ENCODE results near the gene KRTAP4-2.
"Not testable (repeated sequence)": the region's sequence is repeated elsewhere in the genome, so short reads cannot be mapped to it uniquely, and the experiment has no call there.

Gene KRTAP4-2

DNA sequence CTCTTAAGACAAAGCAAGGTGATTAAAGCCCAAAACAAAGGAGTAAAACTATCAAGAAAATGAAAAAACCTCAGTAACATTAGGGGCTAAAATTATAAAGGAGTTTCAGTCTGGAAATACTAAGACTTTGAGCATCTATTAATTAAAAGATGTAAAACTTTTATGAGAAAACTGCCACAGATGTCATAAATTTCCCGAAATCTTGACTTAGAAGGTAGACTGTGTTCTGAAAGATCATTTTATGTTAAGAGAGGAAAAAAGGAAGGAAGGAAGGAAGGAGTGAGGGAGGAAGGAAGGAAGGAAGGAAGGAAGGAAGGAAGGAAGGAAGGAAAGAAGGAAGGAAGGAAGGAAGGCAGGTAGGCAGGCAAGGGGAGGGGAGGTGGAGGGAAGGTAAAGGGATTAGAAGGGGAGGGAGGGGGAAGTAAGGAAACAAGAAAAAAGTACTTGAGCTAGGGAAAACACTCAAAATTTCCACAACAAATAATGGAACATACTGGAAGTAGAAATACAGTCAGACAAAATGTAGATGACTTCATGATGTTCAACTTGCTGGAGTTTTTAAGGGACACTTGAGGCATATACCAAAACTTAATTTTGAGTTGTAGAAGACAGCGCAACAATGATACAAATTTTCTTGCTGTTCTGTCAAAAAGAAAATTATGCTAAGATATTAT, 30.4 kb downstream of the KRTAP4-2 start:
- DNase-seq (ENCODE audit: extremely low spot score) = no peak
- TF ChIP-seq CTBP1 (IDR thresholded peaks at IDR 0.05; ENCODE audit: borderline replicate concordance) (no peak), FOXK2 (IDR thresholded peaks at IDR 0.05) (no peak), ZNF384 (IDR thresholded peaks at IDR 0.05) (no peak), NFRKB (IDR thresholded peaks at IDR 0.05) (no peak), L3MBTL2 (conservative IDR thresholded peaks at IDR 0.05) (no peak), TARDBP (IDR thresholded peaks at IDR 0.05) (no peak), BHLHE40 (IDR thresholded peaks at IDR 0.05; ENCODE audit: borderline replicate concordance) (no peak), ELF4 (IDR thresholded peaks at IDR 0.05) (no peak), LEF1 (IDR thresholded peaks at IDR 0.05; ENCODE audit: borderline replicate concordance) (no peak), SP1 (IDR thresholded peaks at IDR 0.05) (no peak), ARNT (IDR thresholded peaks at IDR 0.05) (no peak)
- TF ChIP-seq, protein P1, sequence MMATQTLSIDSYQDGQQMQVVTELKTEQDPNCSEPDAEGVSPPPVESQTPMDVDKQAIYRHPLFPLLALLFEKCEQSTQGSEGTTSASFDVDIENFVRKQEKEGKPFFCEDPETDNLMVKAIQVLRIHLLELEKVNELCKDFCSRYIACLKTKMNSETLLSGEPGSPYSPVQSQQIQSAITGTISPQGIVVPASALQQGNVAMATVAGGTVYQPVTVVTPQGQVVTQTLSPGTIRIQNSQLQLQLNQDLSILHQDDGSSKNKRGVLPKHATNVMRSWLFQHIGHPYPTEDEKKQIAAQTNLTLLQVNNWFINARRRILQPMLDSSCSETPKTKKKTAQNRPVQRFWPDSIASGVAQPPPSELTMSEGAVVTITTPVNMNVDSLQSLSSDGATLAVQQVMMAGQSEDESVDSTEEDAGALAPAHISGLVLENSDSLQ (IDR thresholded peaks at IDR 0.05) = no peak
- POLR2A ChIA-PET = no interaction called here
- CTCF ChIA-PET = no interaction called here

DNA sequence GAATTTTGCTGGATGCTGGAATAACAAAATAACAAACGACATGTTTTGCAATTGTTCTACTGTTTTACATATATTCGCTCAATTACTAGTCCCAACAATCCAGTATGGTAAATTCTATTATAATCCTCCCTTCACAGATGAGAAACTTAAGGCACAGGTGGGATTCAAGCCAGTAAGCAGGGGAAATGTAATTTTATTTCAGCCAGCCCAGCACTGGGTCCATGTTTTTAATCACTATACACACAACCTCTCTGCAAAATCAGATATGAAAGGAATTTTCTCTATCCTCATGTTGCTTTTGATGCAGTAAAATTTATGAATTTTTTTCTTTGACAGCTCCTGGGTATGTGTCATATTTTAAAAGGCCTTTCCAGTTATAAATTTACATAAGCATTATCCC, 32.8 kb downstream of the KRTAP4-2 start:
- TF ChIP-seq L3MBTL2 (conservative IDR thresholded peaks at IDR 0.05) (no peak), HDGF (IDR thresholded peaks at IDR 0.05; ENCODE audit: borderline replicate concordance) (no peak), NFRKB (IDR thresholded peaks at IDR 0.05) (no peak)
- POLR2A ChIA-PET = no interaction called here
- CTCF ChIA-PET = no interaction called here
- no peak for DNase-seq (ENCODE audit: extremely low spot score)

DNA sequence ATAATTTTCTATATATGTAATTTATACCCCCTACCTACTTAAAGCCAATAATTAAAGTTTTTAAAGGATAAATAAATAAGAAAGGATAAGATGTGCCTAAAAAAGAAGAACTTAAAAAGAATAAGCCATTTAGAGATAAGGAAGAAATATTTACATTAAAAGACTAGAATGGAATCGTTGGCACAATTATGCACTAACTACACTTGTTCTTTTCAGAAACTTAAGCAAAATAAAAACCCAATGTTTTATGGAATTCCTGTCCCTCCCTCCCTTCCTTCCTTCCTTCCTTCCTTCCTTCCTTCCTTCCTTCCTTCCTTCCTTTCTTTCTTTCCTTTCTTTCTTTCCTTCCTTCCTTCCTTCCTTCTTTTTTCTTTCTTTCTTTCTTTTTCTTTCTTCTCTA, 33.2 kb downstream of the KRTAP4-2 start:
- POLR2A ChIA-PET = no interaction called here
- CTCF ChIA-PET = no interaction called here
- no peak for DNase-seq (ENCODE audit: extremely low spot score)
- TF ChIP-seq, protein P1 (IDR thresholded peaks at IDR 0.05) = no peak
- TF ChIP-seq FOXK2 (IDR thresholded peaks at IDR 0.05) = no peak
- TF ChIP-seq SUZ12 (IDR thresholded peaks at IDR 0.05) = no peak
- TF ChIP-seq CTBP1 (IDR thresholded peaks at IDR 0.05; ENCODE audit: borderline replicate concordance) = no peak
- TF ChIP-seq LEF1 (IDR thresholded peaks at IDR 0.05; ENCODE audit: borderline replicate concordance) = no peak
- no peak for TF ChIP-seq TARDBP (IDR thresholded peaks at IDR 0.05)
- TF ChIP-seq NFRKB (IDR thresholded peaks at IDR 0.05) = no peak
- TF ChIP-seq SP1 (IDR thresholded peaks at IDR 0.05) = no peak

DNA sequence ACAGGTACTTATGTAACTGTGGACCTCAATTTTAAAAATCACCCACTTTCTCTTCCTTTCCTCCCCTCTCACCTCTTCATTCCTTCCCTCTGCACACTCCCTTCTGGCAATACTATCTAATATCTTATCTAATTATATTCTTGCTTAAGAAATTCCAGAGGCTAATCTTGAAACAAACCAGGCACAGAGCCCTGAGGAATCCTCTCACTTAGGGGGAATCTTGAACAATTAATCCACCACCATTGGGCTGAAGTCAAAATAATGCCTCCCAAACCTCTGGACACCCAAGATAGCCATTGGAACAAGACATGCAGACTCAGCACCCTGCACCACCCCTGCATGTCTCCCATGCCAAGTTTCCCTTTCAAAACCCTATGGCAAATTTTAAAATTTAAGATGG, 36.7 kb downstream of the KRTAP4-2 start:
- ChIA-PET CTCF (no interaction called here), POLR2A (no interaction called here)
- no peak for DNase-seq (ENCODE audit: extremely low spot score)
- no peak for TF ChIP-seq TARDBP (IDR thresholded peaks at IDR 0.05)
- no peak for TF ChIP-seq ELF4 (IDR thresholded peaks at IDR 0.05)
- no peak for TF ChIP-seq SUZ12 (IDR thresholded peaks at IDR 0.05)
- no peak for TF ChIP-seq HDGF (IDR thresholded peaks at IDR 0.05; ENCODE audit: borderline replicate concordance)
- TF ChIP-seq ZNF384 (IDR thresholded peaks at IDR 0.05) = no peak
- TF ChIP-seq LEF1 (IDR thresholded peaks at IDR 0.05; ENCODE audit: borderline replicate concordance) = no peak
- TF ChIP-seq SP1 (IDR thresholded peaks at IDR 0.05) = no peak
- TF ChIP-seq, protein P1 (IDR thresholded peaks at IDR 0.05) = no peak
- TF ChIP-seq CTBP1 (IDR thresholded peaks at IDR 0.05; ENCODE audit: borderline replicate concordance) = no peak

DNA sequence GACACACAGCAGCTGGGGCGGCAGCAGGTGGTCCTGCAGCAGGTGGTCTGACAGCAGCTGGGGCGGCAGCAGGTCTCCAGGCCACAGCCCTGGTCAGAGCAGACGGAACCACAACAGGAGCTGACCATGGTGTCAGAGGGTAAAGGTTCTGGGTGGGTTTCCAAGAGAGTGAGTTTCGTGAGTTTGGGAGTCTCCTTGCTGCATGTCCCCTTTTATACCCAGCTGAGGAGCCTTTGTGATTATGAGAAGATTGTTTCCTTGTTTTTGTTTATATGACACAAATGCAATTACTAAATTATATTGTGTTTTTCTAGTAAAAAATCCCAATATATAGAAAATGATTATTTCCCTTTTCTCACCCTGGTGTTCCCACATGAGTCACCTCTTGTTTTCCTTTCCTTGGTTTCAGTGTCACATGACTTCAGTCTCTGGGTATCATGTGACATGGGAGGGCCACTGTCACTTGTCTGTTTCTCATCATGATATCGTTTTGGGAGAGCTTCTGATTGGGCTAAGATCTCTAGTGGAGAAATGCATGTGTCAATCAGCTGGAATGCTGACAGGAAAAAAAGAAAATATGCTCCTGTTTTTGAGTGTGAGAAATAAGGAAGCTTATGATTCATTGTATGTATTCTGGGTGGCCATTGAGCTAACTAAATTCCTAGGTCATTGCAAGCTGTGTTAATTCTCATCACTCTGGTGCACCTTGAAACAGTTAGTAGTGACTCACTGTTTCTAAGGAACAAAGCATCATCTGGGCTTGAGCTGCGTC, 37.5 kb downstream of the KRTAP4-2 start, which contains the start of gene KRTAP4-6:
Gene KRTAP4-6, minus strand, starts transcription at position 185 of the 772 bp plus-strand sequence. Its CDS starts 57 bp downstream, at position 128.
- no peak for DNase-seq (ENCODE audit: extremely low spot score)
- POLR2A ChIA-PET = no interaction called here
- CTCF ChIA-PET = no interaction called here
- TF ChIP-seq FOXM1 (IDR thresholded peaks at IDR 0.05; ENCODE audit: borderline replicate concordance) (no peak), BHLHE40 (IDR thresholded peaks at IDR 0.05; ENCODE audit: borderline replicate concordance) (no peak), SUZ12 (IDR thresholded peaks at IDR 0.05) (no peak), ARNT (IDR thresholded peaks at IDR 0.05) (no peak), TARDBP (IDR thresholded peaks at IDR 0.05) (no peak), CTBP1 (IDR thresholded peaks at IDR 0.05; ENCODE audit: borderline replicate concordance) (no peak), ELF4 (IDR thresholded peaks at IDR 0.05) (no peak), FOXK2 (IDR thresholded peaks at IDR 0.05) (no peak), L3MBTL2 (conservative IDR thresholded peaks at IDR 0.05) (no peak), HDGF (IDR thresholded peaks at IDR 0.05; ENCODE audit: borderline replicate concordance) (no peak), ZNF384 (IDR thresholded peaks at IDR 0.05) (no peak), LEF1 (IDR thresholded peaks at IDR 0.05; ENCODE audit: borderline replicate concordance) (no peak), NFRKB (IDR thresholded peaks at IDR 0.05) (no peak), FOXA1 (IDR thresholded peaks at IDR 0.05) (no peak)
- TF ChIP-seq, protein P1 (IDR thresholded peaks at IDR 0.05) = no peak

DNA sequence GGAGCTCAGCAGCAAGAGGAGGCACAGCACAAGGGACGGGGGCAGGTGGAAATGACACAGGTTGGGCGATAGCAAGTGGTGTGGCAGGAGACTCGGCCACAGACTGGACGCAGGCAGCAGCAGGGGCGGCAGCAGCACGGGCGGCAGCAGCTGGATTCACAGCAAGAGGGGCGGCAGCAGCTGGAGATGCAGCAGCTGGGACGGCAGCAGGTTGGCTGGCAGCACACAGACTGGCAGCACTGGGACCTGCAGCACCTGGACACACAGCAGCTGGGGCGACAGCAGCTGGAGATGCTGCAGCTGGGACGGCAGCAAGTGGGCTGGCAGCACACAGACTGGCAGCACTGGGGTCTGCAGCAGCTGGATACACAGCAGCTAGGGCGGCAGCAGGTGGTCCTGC, 38.2 kb downstream of the KRTAP4-2 start:
- POLR2A ChIA-PET, CTCF ChIA-PET: not testable (repeated sequence)

More for the DNA sequence above, 38.2 kb downstream of the KRTAP4-2 start:
- DNase-seq (ENCODE audit: extremely low spot score) = not testable (repeated sequence)
